Ovary (tissue), 3 donors: ENCODE results near the gene MAB21L3.

ENCODE experiments used
- CTCF ChIP-seq, 3 donors: fragments of 450-650 bp in 2 of 3; fragments of 200-600 bp in 1 of 3; IDR thresholded peaks; one replicate each; pipeline versions ENCODE4 v1.5.1 to v1.8.0; 2016 to 2022; ENCODE audit warnings: antibody characterized with exemption in 3 of 3, mild to moderate bottlenecking in 1 of 3
- EP300 ChIP-seq: sonication (generic); formaldehyde crosslinking; IDR thresholded peaks from one replicate; pipeline ENCODE4 v1.6.1; 2017; ENCODE audit warnings: antibody characterized with exemption
- POLR2A ChIP-seq: fragments of 450-650 bp; IDR thresholded peaks from one replicate; pipeline ENCODE4 v1.6.1; 2017; ENCODE audit warnings: antibody characterized with exemption, mild to moderate bottlenecking, moderate library complexity
- donor health status: DM: no; HTN: no; CAD: no.

- TF ChIP-seq CTCF (IDR thresholded peaks at IDR 0.05) = no peak
- TF ChIP-seq POLR2A = no peak
- TF ChIP-seq EP300 = no peak
These were observed 50.7 kb downstream of the MAB21L3 start for GRCh38 chr1:116161877-116162390.
